ENCODE results near the gene TBX1. TPM values are rescaled to one million over a fixed set of nuclear protein-coding genes. Genes with fewer than 3 reads are reported as not detected.
"Not testable (repeated sequence)": the region's sequence is repeated elsewhere in the genome, so short reads cannot be mapped to it uniquely, and the experiment has no call there.

TBX1 gene
- total and polyA plus RNA-seq, 2 of the 13 experiments (the other 11 are each of a cell fraction or from before 2014, with no cell fraction given): not detected

DNA sequence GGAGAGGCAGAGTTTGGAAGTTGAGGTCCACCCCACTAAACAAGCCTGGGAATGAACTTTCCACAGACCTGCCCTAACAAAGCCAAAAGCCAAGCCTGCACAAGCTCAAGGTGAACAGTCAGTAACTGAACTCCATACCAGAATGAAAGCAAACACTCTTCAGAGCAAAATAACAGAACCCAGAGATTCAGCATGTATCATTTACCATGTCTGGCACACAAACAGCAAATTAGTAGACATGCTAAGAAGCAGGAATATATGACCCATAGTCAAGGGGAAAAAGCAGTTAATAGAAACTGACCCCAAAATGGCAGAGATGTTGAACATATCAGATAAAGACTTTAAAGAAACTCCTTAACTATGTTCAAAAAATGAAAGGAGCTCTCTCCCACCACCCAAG, 31.3 kb downstream of the TBX1 start (continued):
- TF ChIP-seq AGO1 (IDR thresholded peaks at IDR 0.05; ENCODE audit: low read depth, low read length, poor library complexity, severe bottlenecking): no peak
- TF ChIP-seq GATAD2A (CRISPR knock-in tag; IDR thresholded peaks at IDR 0.05): no peak
- no peak for TF ChIP-seq ZNF207 (IDR thresholded peaks at IDR 0.05; ENCODE audit: borderline replicate concordance)

DNA sequence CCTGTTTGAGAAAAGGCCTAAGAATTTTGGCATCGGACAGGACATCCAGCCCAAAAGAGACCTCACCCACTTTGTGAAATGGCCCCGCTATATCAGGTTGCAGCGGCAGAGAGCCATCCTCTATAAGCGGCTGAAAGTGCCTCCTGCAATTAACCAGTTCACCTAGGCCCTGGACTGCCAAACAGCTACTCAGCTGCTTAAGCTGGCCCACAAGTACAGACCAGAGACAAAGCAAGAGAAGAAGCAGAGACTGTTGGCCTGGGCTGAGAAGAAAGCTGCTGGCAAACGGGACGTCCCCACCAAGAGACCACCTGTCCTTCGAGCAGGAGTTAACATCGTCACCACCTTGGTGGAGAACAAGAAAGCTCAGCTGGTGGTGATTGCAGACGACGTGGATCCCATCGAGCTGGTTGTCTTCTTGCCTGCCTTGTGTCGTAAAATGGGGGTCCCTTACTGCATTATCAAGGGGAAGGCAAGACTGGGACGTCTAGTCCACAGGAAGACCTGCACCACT, 31.9 kb downstream of the TBX1 start:
- H3K27me3 ChIP-seq (ENCODE audit: control insufficient read depth in 1 of 2, insufficient read depth in 2 of 2, low read length in 2 of 2); H2AFZ ChIP-seq (ENCODE audit: low read length); H3K9me3 ChIP-seq (ENCODE audit: low read length); H3K9ac ChIP-seq (ENCODE audit: insufficient read depth, low read depth, low read length); ATAC-seq; DNase-seq (ENCODE audit: low spot score); H3K4me2 ChIP-seq (ENCODE audit: low read depth, low read length); H3K79me2 ChIP-seq (ENCODE audit: insufficient read depth, low read length); POLR2A ChIA-PET; H4K20me1 ChIP-seq (ENCODE audit: insufficient read depth, low read length); H3K27ac ChIP-seq (ENCODE audit: extremely low read length, insufficient read depth, low read length); in situ Hi-C loops (cut with HindIII; ENCODE audit: extremely low pct_ligation_motif_present, low pct_unique_long_range_greater_than_20kb); H3K4me3 ChIP-seq (replicated peaks in 1 of 3; ENCODE audit: insufficient read depth in 1 of 3, low read depth in 2 of 3, low read length in 3 of 3); FAIRE-seq; BruUV-seq (replicated peaks); intact Hi-C loops (cut with micrococcal nuclease; ENCODE audit: unreplicated experiment); H3K4me1 ChIP-seq (ENCODE audit: insufficient read depth, low read length); H3K36me3 ChIP-seq (replicated peaks in 1 of 2; ENCODE audit: control insufficient read depth in 1 of 2, insufficient read depth in 2 of 2, low read length in 2 of 2); CTCF ChIA-PET (ENCODE audit: low intra/inter-chr PET ratio, low total read pairs): not testable (repeated sequence)
- 93% methylated on average over 12 of the region's 13 CpGs for WGBS (ENCODE audit: low lambda C conversion rate)

DNA sequence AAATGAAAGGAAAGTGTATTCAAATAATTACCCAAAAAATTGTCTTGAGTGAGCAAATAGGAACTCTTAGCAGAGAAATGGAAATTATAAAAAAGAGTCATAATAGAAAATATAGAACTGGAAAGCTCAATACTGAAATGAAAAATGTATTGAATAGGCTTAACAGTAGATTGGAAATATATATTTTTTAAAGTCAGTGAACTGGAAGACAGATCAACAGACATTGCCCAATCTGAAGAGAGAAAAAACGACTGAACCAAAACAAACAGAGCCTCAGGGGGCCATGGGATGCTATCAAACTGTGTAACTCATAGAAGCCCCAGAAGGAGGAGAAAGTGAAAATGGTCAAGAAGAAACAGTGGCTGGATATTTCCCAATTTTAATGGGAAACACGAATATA, 32.6 kb downstream of the TBX1 start:
- in situ Hi-C loops (cut with HindIII; ENCODE audit: extremely low pct_ligation_motif_present, low pct_unique_long_range_greater_than_20kb): no loop called here
- Histone ChIP-seq H3K27ac (ENCODE audit: extremely low read length, insufficient read depth, low read length) (no peak overlapping the region), H3K27me3 (ENCODE audit: control insufficient read depth in 1 of 2, insufficient read depth in 2 of 2, low read length in 2 of 2) (no peaks in the 10 kb centered on the region), H3K79me2 (ENCODE audit: insufficient read depth, low read length) (no peaks in the 10 kb centered on the region), H3K4me1 (ENCODE audit: insufficient read depth, low read length) (peaks cover 7% of the 10 kb centered on the region; the same call in 1 of the 2 replicates), H3K9ac (ENCODE audit: insufficient read depth, low read depth, low read length) (no peak overlapping the region), H4K20me1 (ENCODE audit: insufficient read depth, low read length) (no peaks in the 10 kb centered on the region), H3K9me3 (ENCODE audit: low read length) (no peaks in the 10 kb centered on the region), H3K36me3 (replicated peaks in 1 of 2; ENCODE audit: control insufficient read depth in 1 of 2, insufficient read depth in 2 of 2, low read length in 2 of 2) (no peaks in the 10 kb centered on the region), H3K4me3 (replicated peaks in 1 of 3; ENCODE audit: insufficient read depth in 1 of 3, low read depth in 2 of 3, low read length in 3 of 3) (no peak overlapping the region), H2AFZ (ENCODE audit: low read length) (no peak overlapping the region), H3K4me2 (ENCODE audit: low read depth, low read length) (no peak overlapping the region)
- intact Hi-C loops (cut with micrococcal nuclease; ENCODE audit: unreplicated experiment): no loop called here
- TF ChIP-seq HHEX (CRISPR knock-in tag; IDR thresholded peaks at IDR 0.05) (no peak), ATRX (CRISPR knock-in tag; IDR thresholded peaks at IDR 0.05; ENCODE audit: borderline replicate concordance) (no peak), ZNF230 (CRISPR knock-in tag; IDR thresholded peaks at IDR 0.05) (no peak), ZFX (CRISPR knock-in tag; IDR thresholded peaks at IDR 0.05; ENCODE audit: low read depth) (no peak), ZNF792 (CRISPR knock-in tag; IDR thresholded peaks at IDR 0.05) (no peak)
- ATAC-seq (no peak), DNase-seq (ENCODE audit: low spot score) (no peak), FAIRE-seq (no peak)
- WGBS (ENCODE audit: low lambda C conversion rate): 22% methylated on average over 2 of the region's 2 CpGs
- BruUV-seq (replicated peaks): no TSS peak
- POLR2A ChIA-PET: no interaction called here
- CTCF ChIA-PET (ENCODE audit: low intra/inter-chr PET ratio, low total read pairs): no interaction called here
